HepG2 (cell line): ENCODE data around the gene B3GALT5.

Experiments
- ZNF672 ChIP-seq: sonication (generic); formaldehyde crosslinking; IDR thresholded peaks from 2 replicates; pipeline ENCODE4 v1.8.1; 2022; ENCODE audit warnings: missing genetic modification reagents
- ZNF782 ChIP-seq: sonication (generic); formaldehyde crosslinking; IDR thresholded peaks from 2 replicates; pipeline ENCODE4 v1.4.0; 2020; ENCODE audit warnings: missing genetic modification reagents, mild to moderate bottlenecking, borderline replicate concordance
- TF ChIP-seq, protein P1 (sequence below): sonication (generic); formaldehyde crosslinking; IDR thresholded peaks from 2 replicates; pipeline ENCODE4 v1.9.0; 2021; ENCODE audit warnings: missing genetic modification reagents, mild to moderate bottlenecking, borderline replicate concordance
- TF ChIP-seq, protein P2 (sequence below): sonication (generic); formaldehyde crosslinking; IDR thresholded peaks from 2 replicates; pipeline ENCODE4 v1.8.1; 2023; ENCODE audit warnings: missing genetic modification reagents, inconsistent platforms, borderline replicate concordance
- TF ChIP-seq, protein P3 (sequence below), 2 experiments: IDR thresholded peaks; 2 replicates each; pipeline ENCODE4 v1.6.1; 2011 to 2012; ENCODE audit warnings: low read length in 2 of 2, borderline replicate concordance in 1 of 2, low read depth in 1 of 2, mild to moderate bottlenecking in 1 of 2, moderate library complexity in 1 of 2

DNA sequence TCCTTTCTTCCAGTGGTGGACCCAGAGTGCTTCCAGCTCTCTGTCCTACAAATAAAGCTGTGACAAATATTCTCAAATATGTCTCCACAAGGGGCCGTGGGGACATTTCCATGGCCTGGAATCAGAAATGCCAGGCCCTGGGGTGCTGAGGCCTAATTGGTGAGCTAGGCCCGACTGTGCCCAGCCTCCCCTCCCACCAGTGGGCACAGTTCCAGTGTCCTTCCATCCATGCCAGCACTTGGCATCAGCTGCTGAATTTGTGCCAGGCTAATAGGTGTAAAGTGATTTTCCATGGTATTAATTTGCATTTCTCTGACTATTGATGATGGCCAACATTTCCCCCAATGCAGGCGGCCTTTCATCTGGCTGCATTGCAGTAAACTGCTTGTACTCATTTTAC is 48.5 kb upstream of the B3GALT5 start:
- TF ChIP-seq, protein P1, sequence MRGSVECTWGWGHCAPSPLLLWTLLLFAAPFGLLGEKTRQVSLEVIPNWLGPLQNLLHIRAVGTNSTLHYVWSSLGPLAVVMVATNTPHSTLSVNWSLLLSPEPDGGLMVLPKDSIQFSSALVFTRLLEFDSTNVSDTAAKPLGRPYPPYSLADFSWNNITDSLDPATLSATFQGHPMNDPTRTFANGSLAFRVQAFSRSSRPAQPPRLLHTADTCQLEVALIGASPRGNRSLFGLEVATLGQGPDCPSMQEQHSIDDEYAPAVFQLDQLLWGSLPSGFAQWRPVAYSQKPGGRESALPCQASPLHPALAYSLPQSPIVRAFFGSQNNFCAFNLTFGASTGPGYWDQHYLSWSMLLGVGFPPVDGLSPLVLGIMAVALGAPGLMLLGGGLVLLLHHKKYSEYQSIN: no peak
- TF ChIP-seq, protein P2, sequence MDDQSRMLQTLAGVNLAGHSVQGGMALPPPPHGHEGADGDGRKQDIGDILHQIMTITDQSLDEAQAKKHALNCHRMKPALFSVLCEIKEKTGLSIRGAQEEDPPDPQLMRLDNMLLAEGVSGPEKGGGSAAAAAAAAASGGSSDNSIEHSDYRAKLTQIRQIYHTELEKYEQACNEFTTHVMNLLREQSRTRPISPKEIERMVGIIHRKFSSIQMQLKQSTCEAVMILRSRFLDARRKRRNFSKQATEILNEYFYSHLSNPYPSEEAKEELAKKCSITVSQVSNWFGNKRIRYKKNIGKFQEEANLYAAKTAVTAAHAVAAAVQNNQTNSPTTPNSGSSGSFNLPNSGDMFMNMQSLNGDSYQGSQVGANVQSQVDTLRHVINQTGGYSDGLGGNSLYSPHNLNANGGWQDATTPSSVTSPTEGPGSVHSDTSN (CRISPR knock-in tag): no peak
- no peak for TF ChIP-seq ZNF782 (CRISPR knock-in tag)
- TF ChIP-seq, protein P3, sequence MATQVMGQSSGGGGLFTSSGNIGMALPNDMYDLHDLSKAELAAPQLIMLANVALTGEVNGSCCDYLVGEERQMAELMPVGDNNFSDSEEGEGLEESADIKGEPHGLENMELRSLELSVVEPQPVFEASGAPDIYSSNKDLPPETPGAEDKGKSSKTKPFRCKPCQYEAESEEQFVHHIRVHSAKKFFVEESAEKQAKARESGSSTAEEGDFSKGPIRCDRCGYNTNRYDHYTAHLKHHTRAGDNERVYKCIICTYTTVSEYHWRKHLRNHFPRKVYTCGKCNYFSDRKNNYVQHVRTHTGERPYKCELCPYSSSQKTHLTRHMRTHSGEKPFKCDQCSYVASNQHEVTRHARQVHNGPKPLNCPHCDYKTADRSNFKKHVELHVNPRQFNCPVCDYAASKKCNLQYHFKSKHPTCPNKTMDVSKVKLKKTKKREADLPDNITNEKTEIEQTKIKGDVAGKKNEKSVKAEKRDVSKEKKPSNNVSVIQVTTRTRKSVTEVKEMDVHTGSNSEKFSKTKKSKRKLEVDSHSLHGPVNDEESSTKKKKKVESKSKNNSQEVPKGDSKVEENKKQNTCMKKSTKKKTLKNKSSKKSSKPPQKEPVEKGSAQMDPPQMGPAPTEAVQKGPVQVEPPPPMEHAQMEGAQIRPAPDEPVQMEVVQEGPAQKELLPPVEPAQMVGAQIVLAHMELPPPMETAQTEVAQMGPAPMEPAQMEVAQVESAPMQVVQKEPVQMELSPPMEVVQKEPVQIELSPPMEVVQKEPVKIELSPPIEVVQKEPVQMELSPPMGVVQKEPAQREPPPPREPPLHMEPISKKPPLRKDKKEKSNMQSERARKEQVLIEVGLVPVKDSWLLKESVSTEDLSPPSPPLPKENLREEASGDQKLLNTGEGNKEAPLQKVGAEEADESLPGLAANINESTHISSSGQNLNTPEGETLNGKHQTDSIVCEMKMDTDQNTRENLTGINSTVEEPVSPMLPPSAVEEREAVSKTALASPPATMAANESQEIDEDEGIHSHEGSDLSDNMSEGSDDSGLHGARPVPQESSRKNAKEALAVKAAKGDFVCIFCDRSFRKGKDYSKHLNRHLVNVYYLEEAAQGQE (IDR thresholded peaks at IDR 0.05; ENCODE audit: borderline replicate concordance in 1 of 2, low read depth in 1 of 2, low read length in 2 of 2): no peak
- no peak for TF ChIP-seq ZNF672 (CRISPR knock-in tag)
